Smooth muscle cell (in vitro differentiated cells): ENCODE data around the gene GRIK3. TPM values are rescaled to one million over a fixed set of nuclear protein-coding genes. Genes with fewer than 3 reads are reported as not detected.

ENCODE experiments used
- DNase-seq: peaks from one replicate; lab custom pipeline; 2025; ENCODE audit not compliant: unreplicated experiment; lab: John Stamatoyannopoulos, UW
- H2AFZ ChIP-seq: fragments of 200-600 bp; sonication (generic); 2 replicates; pipeline ENCODE4 v1.6.0; 2016; ENCODE audit warnings: antibody characterized with exemption, low read depth, mild to moderate bottlenecking
- H3F3A ChIP-seq: fragments of 200-600 bp; sonication (generic); 2 replicates; pipeline ENCODE4 v1.6.0; 2017; ENCODE audit warnings: antibody characterized with exemption, low read depth
- H3K27ac ChIP-seq: fragments of 200-600 bp; sonication (generic); 2 replicates; pipeline ENCODE4 v1.5.1; 2016; ENCODE audit warnings: low read depth, mild to moderate bottlenecking
- H3K27me3 ChIP-seq: fragments of 200-600 bp; sonication (generic); 2 replicates; pipeline ENCODE4 v1.6.1; 2016; ENCODE audit warnings: low read depth, mild to moderate bottlenecking
- H3K36me3 ChIP-seq: fragments of 200-600 bp; sonication (generic); 2 replicates; pipeline ENCODE4 v1.5.1; 2016; ENCODE audit warnings: low read depth
- H3K4me1 ChIP-seq: fragments of 200-600 bp; sonication (generic); 2 replicates; pipeline ENCODE4 v1.5.1; 2016; ENCODE audit warnings: low read depth
- H3K4me2 ChIP-seq: fragments of 200-600 bp; sonication (generic); 2 replicates; pipeline ENCODE4 v1.6.0; 2016; ENCODE audit warnings: mild to moderate bottlenecking
- H3K4me3 ChIP-seq: fragments of 200-600 bp; sonication (generic); 2 replicates; pipeline ENCODE4 v1.5.1; 2016; ENCODE audit warnings: mild to moderate bottlenecking
- H3K79me2 ChIP-seq: fragments of 200-600 bp; sonication (generic); 2 replicates; pipeline ENCODE4 v1.6.0; 2016; ENCODE audit warnings: low read depth, mild to moderate bottlenecking
- H3K9ac ChIP-seq: fragments of 200-600 bp; sonication (generic); 2 replicates; pipeline ENCODE4 v1.6.0; 2016; ENCODE audit warnings: low read depth
- H3K9me3 ChIP-seq: fragments of 200-600 bp; sonication (generic); replicated peaks from 2 replicates; pipeline ENCODE4 v1.5.1; 2016; ENCODE audit warnings: low read depth
- H4K20me1 ChIP-seq: fragments of 200-600 bp; sonication (generic); 2 replicates; pipeline ENCODE4 v1.6.0; 2016; ENCODE audit warnings: low read depth
- CTCF ChIP-seq: fragments of 200-600 bp; sonication (generic); IDR thresholded peaks from 2 replicates; pipeline ENCODE4 v1.5.1; 2017; ENCODE audit warnings: borderline replicate concordance, mild to moderate bottlenecking, antibody characterized with exemption; ENCODE audit not compliant: insufficient read depth, poor library complexity, severe bottlenecking
- WGBS: methylation state at CpG from one replicate; pipeline ENCODE4 v1.1.7; 2016; ENCODE audit warnings: low lambda C conversion rate; 5-methylcytosine and 5-hydroxymethylcytosine counted together
- polyA plus RNA-seq: library from polyadenylated mRNA; unstranded; fragments of >200 nt; fragmentation: Nextera tagmentation; extraction: Ambion mirVana; gene quantifications from 2 replicates; pipeline ENCODE4 v1.2.1, GENCODE V29; 2016
- total RNA-seq: library from RNA; depleted of rRNA; stranded (reverse); fragments of >200 nt; gene quantifications from 2 replicates; pipeline ENCODE4 v1.2.3, GENCODE V29; 2014

GRIK3 gene
- total and polyA plus RNA-seq, 2 experiments from 2014 or later: 0.04 TPM; not detected in 1

- Histone ChIP-seq H3F3A (no peaks in the 10 kb centered on the region), H3K36me3 (no peaks in the 10 kb centered on the region), H3K4me2 (no peak overlapping the region), H3K4me3 (no peak overlapping the region), H2AFZ (no peak overlapping the region), H3K9me3 (no peaks in the 10 kb centered on the region), H3K79me2 (no peaks in the 10 kb centered on the region), H4K20me1 (no peaks in the 10 kb centered on the region), H3K4me1 (no peaks in the 10 kb centered on the region), H3K27ac (no peak overlapping the region), H3K27me3 (peaks cover 4% of the 10 kb centered on the region), H3K9ac (no peak overlapping the region)
- no peak for DNase-seq
- 85% methylated on average over 7 of the region's 7 CpGs for whole genome bisulfite sequencing
- no peak for TF ChIP-seq CTCF
These were observed 109.1 kb downstream of the GRIK3 start for GRCh38 chr1:36925251-36925650.

GRCh38 chr1:36924282-36924811 lies 110.0 kb downstream of the GRIK3 start:
- peaks cover 4% of the 10 kb centered on the region for H3K27me3 ChIP-seq

GRCh38 chr1:36922593-36923426 lies 111.5 kb downstream of the GRIK3 start:
- no peak overlapping the region for H2AFZ ChIP-seq
- no peaks in the 10 kb centered on the region for H3K4me1 ChIP-seq
- H4K20me1 ChIP-seq: no peaks in the 10 kb centered on the region
- H3K9me3 ChIP-seq: no peaks in the 10 kb centered on the region
- no peak for DNase-seq
- no peaks in the 10 kb centered on the region for H3K36me3 ChIP-seq
- 70% methylated on average over 11 of the region's 11 CpGs for WGBS
- H3K27ac ChIP-seq: no peak overlapping the region
- no peak for TF ChIP-seq CTCF
- no peak overlapping the region for H3K9ac ChIP-seq
- H3K79me2 ChIP-seq: no peaks in the 10 kb centered on the region
- H3K4me3 ChIP-seq: no peak overlapping the region
- no peaks in the 10 kb centered on the region for H3F3A ChIP-seq
- no peak overlapping the region for H3K4me2 ChIP-seq
- H3K27me3 ChIP-seq: no peaks in the 10 kb centered on the region

More at GRCh38 chr1:36924282-36924811, 110.0 kb downstream of the GRIK3 start:
- Histone ChIP-seq H3K27ac (no peak overlapping the region), H3K4me2 (no peak overlapping the region), H3K79me2 (no peaks in the 10 kb centered on the region), H3K9me3 (no peaks in the 10 kb centered on the region), H4K20me1 (no peaks in the 10 kb centered on the region), H3F3A (no peaks in the 10 kb centered on the region), H3K9ac (no peak overlapping the region), H3K36me3 (no peaks in the 10 kb centered on the region), H3K4me1 (no peaks in the 10 kb centered on the region), H3K4me3 (no peak overlapping the region), H2AFZ (no peak overlapping the region)
- TF ChIP-seq CTCF: no peak
- WGBS: 36% methylated on average over 14 of the region's 14 CpGs
- DNase-seq: peak; percentile 14
